ENCODE results near the gene HAAO. TPM values are rescaled to one million over a fixed set of nuclear protein-coding genes. Genes with fewer than 3 reads are reported as not detected.

HAAO gene
- total RNA-seq, 1 experiment from 2014 or later: 8.0 TPM

- DNase-seq (ENCODE audit: low spot score) (no peak), ATAC-seq (no peak)
- TF ChIP-seq ZNF121 (CRISPR knock-in tag; IDR thresholded peaks at IDR 0.05) (no peak), NFYB (CRISPR knock-in tag; conservative IDR thresholded peaks at IDR 0.05; ENCODE audit: low read depth) (no peak), MYBL2 (CRISPR knock-in tag; IDR thresholded peaks at IDR 0.05) (no peak), STAT6 (CRISPR knock-in tag; conservative IDR thresholded peaks at IDR 0.05; ENCODE audit: low read depth) (no peak), E2F4 (CRISPR knock-in tag; IDR thresholded peaks at IDR 0.05; ENCODE audit: borderline replicate concordance, low read depth) (no peak), ZNF317 (CRISPR knock-in tag; IDR thresholded peaks at IDR 0.05; ENCODE audit: borderline replicate concordance, low read depth) (no peak), ZNF396 (CRISPR knock-in tag; IDR thresholded peaks at IDR 0.05; ENCODE audit: borderline replicate concordance) (no peak), ZNF281 (CRISPR knock-in tag; IDR thresholded peaks at IDR 0.05) (no peak), ARID4B (CRISPR knock-in tag; IDR thresholded peaks at IDR 0.05; ENCODE audit: borderline replicate concordance) (no peak), FOXP1 (CRISPR knock-in tag; IDR thresholded peaks at IDR 0.05; ENCODE audit: borderline replicate concordance) (no peak), SP1 (CRISPR knock-in tag; conservative IDR thresholded peaks at IDR 0.05) (no peak), ZNF671 (CRISPR knock-in tag; IDR thresholded peaks at IDR 0.05) (no peak), USF1 (CRISPR knock-in tag; IDR thresholded peaks at IDR 0.05) (no peak), ATF6 (CRISPR knock-in tag; IDR thresholded peaks at IDR 0.05) (no peak), FOXP4 (CRISPR knock-in tag; IDR thresholded peaks at IDR 0.05) (no peak)
- Mint-ChIP-seq H3K36me3 (peaks cover 3% of the 10 kb centered on the region; the same call in 1 of the 2 replicates), H3K27ac (no peak overlapping the region), H3K27me3 (ENCODE audit: low read depth) (no peaks in the 10 kb centered on the region), H3K9me3 (no peaks in the 10 kb centered on the region), H3K4me1 (peaks cover 12% of the 10 kb centered on the region), H3K4me3 (no peak overlapping the region)
- POLR2A ChIA-PET: no interaction called here
- CTCF ChIA-PET: no interaction called here
Observed at GRCh38 chr2:42764901-42765300, 27.5 kb downstream of the HAAO start.

Data from WTC11 (cell line).